HG03280 (cell line): Measurements from ENCODE around the gene ZNF200.
"Not testable (repeated sequence)": the region's sequence is repeated elsewhere in the genome, so short reads cannot be mapped to it uniquely, and the experiment has no call there.

Experiments
- ATAC-seq: cut with Tn5 transposase; IDR thresholded peaks from one replicate; pipeline ENCODE4 v1.9.1; 2021; ENCODE audit warnings: mild to moderate bottlenecking, moderate library complexity; ENCODE audit not compliant: unreplicated experiment

Gene ZNF200

GRCh38 chr16:3234857-3235561 lies at the start of gene ZNF200:
ZNF200 (minus strand) TSS chr16:3235158; CDS start chr16:3233755, 1,403 bp downstream.
- peak; percentile 94 for ATAC-seq

- no peak for ATAC-seq
These were observed 48.8 kb upstream of the ZNF200 start for GRCh38 chr16:3283543-3284447.

DNA sequence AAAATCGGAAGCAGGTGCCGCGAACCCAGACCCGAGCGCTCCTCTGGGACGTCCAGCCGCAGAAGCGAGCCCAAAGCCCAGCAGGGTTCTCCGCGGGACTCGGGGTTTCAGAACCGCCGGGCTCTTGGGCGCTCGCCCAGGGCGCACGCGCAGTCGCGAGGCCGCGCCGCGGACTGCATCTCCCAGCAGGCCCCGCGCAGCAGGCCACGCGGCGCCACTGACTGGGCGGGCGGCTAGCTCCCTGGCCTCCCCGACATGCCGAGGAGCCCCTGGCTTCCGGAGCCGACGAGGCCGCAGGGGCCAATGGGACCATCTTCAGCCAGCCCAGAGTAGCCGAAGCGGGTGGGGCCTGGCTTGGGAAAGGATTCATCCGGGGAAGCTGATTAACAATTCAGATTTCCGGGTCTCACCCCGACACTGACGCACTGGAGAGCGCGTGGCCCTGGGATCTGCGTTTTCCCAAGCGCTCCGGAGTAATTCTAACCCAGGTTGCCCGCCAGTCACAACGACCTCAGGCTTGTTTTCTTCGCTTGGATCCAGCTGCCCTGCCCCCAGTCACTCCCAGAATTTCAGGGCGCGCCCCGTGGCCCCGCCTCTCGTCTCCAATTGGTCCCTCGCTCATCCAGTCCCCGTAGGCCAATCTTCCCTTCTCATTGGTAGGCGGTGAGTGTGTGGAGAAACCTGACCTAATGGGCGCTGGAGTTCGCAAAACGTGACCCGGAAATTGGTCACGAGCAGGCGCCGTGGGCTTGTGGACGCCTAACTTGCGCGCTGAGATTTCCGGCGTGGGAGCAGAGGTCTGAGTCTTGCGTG lies 48.0 kb upstream of the ZNF200 start, which contains the start of gene ZNF263:
ZNF263 (plus strand) TSS at position 762 of the 813 bp plus-strand sequence. CDS start 328 bp downstream, outside the sequence.
- ATAC-seq: peak; percentile 81

GRCh38 chr16:3282103-3282729 lies 47.3 kb upstream of the ZNF200 start:
- peak; percentile 18 for ATAC-seq

DNA sequence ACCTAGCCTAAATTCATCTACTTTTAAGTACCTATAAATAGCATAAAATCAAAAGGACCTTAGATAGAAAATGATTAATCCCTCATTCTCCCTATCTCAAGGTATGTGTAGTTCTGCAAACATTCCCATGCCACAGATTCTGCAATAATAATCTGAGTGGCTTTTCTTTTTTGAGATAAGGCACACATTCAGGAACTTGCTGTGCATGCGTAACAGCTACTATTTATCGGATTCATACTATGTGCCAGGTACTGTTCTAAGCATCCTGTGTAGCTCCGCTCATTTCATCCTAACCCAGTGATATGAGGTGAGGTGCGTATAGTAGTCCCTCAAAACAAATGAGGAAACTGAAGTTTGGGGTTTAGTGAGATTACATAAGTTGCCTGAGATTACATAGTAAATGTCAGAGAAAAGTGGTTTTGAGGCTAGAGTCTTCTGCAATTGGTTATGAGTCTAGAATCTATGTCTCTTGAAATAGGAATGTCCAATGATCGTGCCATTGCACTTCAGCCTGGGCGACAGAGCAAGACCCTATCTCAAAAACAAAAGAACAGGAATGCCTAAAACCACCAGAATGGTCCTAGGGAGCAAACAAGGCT lies 46.4 kb upstream of the ZNF200 start:
- ATAC-seq: no peak

GRCh38 chr16:3276679-3277078 lies 41.7 kb upstream of the ZNF200 start:
- no peak for ATAC-seq

- ATAC-seq: no peak
These were observed 40.0 kb upstream of the ZNF200 start for GRCh38 chr16:3274947-3275346.

DNA sequence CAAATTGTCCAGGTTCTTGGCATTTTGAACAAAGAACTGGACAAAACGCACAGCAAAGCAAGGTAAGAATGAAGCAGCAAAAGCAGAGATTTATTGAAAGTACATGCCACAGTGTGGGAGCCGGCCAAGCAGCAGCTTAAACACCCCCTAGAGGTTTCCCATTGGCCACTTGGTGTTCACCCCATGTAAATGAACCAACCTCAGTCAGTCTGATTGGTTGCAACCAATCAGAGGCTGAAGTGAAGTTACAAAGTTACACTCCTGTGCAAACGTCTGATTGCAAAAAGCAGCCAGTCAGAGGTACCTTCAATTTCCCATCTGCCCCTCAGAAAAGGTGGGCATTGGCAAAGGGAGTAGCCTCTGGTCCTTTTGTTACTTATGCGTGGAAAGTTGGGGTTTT lies 39.5 kb upstream of the ZNF200 start:
- no peak for ATAC-seq

DNA sequence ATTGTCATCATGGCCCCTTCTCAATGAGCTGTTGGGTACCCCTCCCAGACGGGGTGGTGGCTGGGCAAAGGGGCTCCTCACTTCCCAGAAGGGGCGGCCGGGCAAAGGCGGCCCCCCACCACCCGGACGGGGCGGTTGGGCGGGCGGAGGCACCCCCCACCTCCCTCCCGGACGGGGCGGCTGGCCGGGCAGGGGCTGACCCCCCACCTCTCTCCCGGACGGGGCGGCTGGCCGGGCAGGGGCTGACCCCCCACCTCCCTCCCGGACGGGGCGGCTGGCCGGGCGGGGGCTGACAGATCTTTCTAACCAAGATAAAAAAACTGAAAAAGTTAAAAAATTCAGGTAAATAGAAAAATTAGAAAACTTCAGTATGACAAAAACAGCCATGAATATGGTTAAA lies 36.3 kb upstream of the ZNF200 start:
- ATAC-seq: not testable (repeated sequence)

- ATAC-seq: not testable (repeated sequence)
These were observed 35.8 kb upstream of the ZNF200 start for GRCh38 chr16:3270718-3271117.

GRCh38 chr16:3268294-3268693 lies 33.3 kb upstream of the ZNF200 start:
- ATAC-seq: no peak

DNA sequence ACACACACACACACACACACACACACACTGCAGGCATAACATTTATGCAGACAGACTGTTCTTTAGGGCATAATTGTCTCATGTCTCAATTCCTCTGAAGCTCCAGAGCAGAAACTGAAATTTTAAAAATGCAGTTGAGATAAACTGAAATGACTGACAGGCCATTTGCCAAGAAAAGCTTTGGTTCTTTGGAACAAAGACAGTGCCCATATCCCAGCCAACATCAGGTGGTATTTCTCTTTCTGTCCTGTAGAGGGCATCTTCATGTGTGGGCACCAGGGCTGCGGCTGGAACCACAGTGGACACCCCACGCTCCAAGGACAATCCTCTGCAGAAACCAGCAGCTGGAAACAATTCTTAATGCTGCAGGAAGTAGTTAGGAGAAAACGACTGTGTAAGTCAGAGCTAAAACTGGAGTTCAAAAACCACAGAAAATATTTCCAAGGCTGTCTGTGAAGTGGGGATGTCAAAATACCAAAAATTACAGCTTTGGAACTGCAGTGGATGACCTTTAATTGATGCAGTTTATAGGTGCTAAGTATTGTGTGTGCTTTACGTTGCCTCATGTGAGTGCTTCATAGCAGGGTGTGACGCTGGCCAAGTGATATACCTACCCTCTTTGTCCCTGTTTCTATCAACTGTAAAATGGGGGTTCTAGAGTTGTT lies 32.0 kb upstream of the ZNF200 start:
- ATAC-seq: no peak

DNA sequence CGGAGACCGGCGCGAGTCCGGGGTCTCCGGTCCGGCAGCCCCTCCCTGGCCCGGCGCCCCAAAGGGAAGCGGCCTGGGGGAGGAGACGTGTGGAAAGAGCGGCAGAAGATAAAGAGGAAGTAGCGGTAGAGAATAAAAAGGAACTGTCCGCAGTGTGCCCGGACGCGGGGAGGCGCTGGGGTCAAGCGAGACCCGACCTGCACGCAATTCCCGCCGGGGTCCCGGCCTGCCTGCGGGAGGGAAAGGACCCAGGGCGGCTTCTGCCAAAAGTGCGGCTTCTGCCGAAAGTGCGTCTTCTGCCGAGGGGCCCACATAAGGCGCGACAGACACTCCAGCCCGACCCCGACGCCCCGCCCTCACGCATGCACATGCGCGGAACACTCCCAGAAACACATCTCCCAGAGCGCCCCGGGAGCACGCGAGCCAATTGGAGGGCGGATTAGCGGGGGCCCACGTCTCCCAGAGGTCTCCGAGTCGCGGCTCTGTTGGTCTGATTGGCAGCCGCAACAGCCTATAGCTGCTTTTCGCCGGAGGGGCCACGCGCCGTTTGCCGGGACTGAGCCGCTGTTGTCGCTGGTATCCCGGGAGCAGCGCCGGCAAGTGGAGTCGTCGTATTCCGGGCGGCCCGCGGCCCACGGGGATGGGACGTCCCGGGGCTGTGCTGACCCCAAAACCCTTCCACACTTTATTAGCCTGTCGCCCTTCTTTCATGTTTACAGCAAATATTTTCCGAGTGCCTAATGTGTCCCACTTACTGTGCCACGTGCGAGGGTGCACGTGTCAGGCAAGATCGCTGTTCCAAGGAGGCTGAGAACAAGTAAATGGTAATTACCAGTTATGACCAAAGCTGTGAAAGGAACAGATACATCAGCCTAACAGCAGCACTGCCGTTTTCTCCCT lies 29.4 kb upstream of the ZNF200 start:
- ATAC-seq: peak; percentile 91

- no peak for ATAC-seq
These were observed 27.6 kb upstream of the ZNF200 start for GRCh38 chr16:3262517-3262916.

GRCh38 chr16:3259836-3260235 lies 24.9 kb upstream of the ZNF200 start:
- ATAC-seq: no peak

GRCh38 chr16:3256866-3257465 lies 22.0 kb upstream of the ZNF200 start:
- no peak for ATAC-seq

DNA sequence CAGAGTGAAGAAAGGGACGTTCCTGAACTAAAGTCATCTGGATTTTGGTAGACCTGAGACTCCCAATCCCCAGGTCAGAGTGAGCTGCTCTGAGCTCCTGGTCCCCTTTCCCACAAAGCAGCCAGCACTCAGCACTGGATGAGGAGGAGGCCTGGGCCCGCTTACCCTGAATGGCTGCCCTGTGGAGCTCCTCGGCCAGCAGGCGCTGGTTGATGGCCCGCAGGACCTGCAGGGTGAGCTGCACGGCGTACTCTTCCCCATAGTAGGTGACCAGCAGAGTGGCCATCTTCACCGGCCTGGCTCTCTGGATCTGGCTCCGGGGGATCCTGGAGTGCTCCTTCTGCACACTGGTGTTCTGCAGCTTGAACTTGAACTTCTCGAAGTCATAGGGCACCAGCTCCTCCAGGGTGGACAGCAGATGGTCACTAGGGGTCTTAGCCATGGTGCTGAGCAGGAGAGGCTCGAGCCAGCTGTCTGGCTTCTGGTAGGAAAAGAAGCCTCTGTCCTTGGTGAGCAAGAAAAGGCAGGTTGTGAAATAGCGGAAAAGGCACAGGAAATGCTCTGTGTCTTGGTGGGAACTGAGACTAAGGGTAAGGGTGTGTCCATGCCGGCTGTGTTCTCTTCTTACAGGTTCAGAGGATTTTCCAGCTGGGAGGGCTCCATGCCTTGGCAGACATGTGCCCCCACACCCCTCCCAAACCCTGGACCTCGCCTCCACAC lies 21.3 kb upstream of the ZNF200 start, which contains the start of gene MEFV:
MEFV (minus strand) TSS at position 488 of the 720 bp plus-strand sequence; CDS start at position 442, 46 bp downstream.
- ATAC-seq: no peak
